Thyroid gland (tissue), 4 donors: ENCODE measurements around the gene PIM3.

Experiments used
- CTCF ChIP-seq, 6 experiments: fragments of 200-600 bp in 3 of 6; fragments of 450-650 bp in 3 of 6; sonication (generic) in 3 of 6; IDR thresholded peaks; one replicate each; pipeline ENCODE4 v1.5.1; 2016 to 2019; ENCODE audit warnings: antibody characterized with exemption in 6 of 6, mild to moderate bottlenecking in 2 of 6, inconsistent platforms in 1 of 6, moderate library complexity in 1 of 6
- POLR2A ChIP-seq, 2 donors: fragments of 450-650 bp; IDR thresholded peaks; one replicate each; pipeline ENCODE4 v1.6.1; 2017; ENCODE audit warnings: antibody characterized with exemption in 2 of 2, mild to moderate bottlenecking in 2 of 2, moderate library complexity in 1 of 2

GRCh38 chr22:49993649-49994360, 33.2 kb downstream of the PIM3 start:
- TF ChIP-seq CTCF (IDR thresholded peaks at IDR 0.05) (no peak), POLR2A (IDR thresholded peaks at IDR 0.05) (no peak)
